ENCODE results near the gene NGDN. TPM values are rescaled to one million over a fixed set of nuclear protein-coding genes. Genes with fewer than 3 reads are reported as not detected.
"Not testable (repeated sequence)": the region's sequence is repeated elsewhere in the genome, so short reads cannot be mapped to it uniquely, and the experiment has no call there.

NGDN gene, protein sequence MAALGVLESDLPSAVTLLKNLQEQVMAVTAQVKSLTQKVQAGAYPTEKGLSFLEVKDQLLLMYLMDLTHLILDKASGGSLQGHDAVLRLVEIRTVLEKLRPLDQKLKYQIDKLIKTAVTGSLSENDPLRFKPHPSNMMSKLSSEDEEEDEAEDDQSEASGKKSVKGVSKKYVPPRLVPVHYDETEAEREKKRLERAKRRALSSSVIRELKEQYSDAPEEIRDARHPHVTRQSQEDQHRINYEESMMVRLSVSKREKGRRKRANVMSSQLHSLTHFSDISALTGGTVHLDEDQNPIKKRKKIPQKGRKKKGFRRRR
- 10 to 100 TPM; 30.8 to 34.5 TPM for total RNA-seq
- 10 to 100 TPM; 36.6 to 41.7 TPM for polyA plus RNA-seq
- long read RNA-seq, donor 1, transcript NGDN-202 (11 exons, 1,143 nt) = major isoform, 53 of 88 reads
- long read RNA-seq, donor 1, partial matches to known transcripts = 7 of 88 reads
- long read RNA-seq, donor 1, other reads (novel, unspliced or antisense) = 21 of 88 reads
- long read RNA-seq, donor 2, transcript NGDN-202 (11 exons, 1,143 nt) = major isoform, 23 of 33 reads
- long read RNA-seq, donor 2, partial matches to known transcripts = 4 of 33 reads
- long read RNA-seq, donor 2, other reads (novel, unspliced or antisense) = 5 of 33 reads

DNA sequence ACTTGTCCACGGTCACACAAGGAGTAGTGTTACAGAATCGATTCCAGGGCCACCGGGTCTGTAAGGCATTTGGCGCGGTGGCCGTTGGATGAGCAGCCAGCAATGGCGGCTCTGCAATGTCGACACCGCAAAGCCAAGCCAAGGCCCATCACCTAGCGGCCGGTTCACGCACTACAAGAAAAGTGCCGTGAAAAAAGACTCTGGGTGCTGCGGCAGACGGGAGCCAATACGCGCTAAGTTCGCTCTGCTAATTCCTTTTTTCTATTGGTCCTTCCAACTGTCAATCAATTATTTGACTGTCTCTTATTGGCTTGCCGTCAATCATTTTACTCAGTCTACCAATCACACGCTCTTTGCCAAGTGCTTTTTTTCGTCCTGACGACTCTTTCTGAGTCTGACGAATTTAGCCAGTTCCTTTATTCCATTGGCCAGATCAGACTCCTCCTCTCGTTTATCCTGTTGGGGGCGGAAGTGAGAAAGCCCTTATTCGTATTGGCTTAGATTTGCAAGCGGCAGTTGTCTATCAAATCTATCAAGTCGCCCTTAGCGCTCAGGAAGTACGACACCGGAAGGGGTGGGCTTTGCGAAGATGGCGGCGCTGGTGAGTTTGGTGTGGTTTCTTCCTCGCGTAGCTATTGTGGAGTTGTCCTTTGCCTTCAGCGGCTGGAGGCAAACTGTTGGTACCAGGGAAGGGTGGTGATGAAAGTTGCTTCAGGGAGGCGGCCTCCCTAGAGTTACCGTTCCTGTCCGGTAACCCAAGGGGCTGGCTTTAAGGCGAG is at the start of gene NGDN:
Gene NGDN, plus strand, starts transcription at position 577 of the 779 bp plus-strand sequence. Its CDS starts 13 bp downstream, at position 590.
- H3K4me3 ChIP-seq (ENCODE audit: low read length in 2 of 2) = peak within 1 kb of the TSS; percentile 56 to 85
- ATAC-seq (ENCODE audit: low FRiP score) (peak; percentile 98), DNase-seq (peak; percentile 95 to 97)
- H3K9me3 ChIP-seq (ENCODE audit: control insufficient read depth, low read length) = no peaks in the 10 kb centered on the region
- no peaks in the 10 kb centered on the region for H3K4me1 ChIP-seq (ENCODE audit: control insufficient read depth in 1 of 2, insufficient read depth in 2 of 2, low read length in 2 of 2)
- peaks cover 0 to 4% of the 10 kb centered on the region in 2 donors for H3K36me3 ChIP-seq (ENCODE audit: control insufficient read depth in 1 of 2, insufficient read depth in 2 of 2, low read length in 1 of 2)
- WGBS, 2 donors = 1% methylated on average over 41 of the region's 41 CpGs
- H3K27ac ChIP-seq (ENCODE audit: low read depth in 1 of 2, low read length in 2 of 2) = peak within 1 kb of the TSS in 1 of 2 donors; percentile 79
- no peaks in the 10 kb centered on the region for H3K27me3 ChIP-seq (ENCODE audit: control insufficient read depth in 1 of 2, insufficient read depth in 2 of 2, low read length in 1 of 2)
- intact Hi-C loops (cut with DNase I) = loop anchor here in 1 of 2 donors (2.0 to 10.0 kb wide), 3 partner anchors 87 to 147 kb away; partner anchors contain the start of genes PABPN1, SLC22A17 and THTPA

DNA sequence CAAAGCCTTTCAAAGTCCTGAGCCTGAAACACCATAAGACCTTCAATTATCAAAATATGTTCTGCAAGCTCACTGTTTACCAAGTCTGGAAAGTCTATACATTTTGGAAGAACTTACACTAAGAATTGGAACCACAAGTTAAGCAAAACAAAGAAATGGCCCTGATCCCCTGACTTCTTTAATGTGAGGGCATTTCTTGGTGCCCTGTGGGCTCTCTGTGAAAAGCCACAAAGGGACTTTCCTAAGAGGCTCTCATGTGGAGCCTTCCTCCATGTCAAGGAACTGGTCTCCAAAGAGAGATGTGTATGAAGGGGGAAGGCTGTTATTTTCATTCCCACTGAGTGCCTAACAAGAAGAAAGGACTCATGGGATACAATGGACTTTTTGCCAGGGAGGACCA is 47.9 kb upstream of the NGDN start:
- intact Hi-C loops (cut with DNase I) = no loop called here

DNA sequence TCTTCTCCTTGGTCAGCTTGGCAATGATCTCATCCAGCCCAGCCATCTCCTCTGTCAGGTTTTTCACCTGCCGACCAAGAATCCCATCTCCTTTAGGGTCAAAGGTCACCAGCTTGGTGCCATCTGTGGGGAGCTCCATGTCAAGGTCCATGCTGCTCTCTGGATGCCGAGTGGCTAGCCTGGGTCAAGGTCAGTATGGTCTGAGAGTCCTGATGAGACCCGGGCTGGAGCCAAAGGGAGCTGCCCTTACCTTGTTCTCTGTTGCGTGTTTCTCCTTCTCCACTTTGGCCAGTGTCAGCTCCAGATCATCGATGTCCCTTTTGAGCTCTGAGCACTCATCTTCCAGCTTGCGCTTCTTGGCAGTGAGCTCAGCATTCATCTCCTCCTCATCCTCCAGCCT is 45.8 kb upstream of the NGDN start:
- H3K36me3 ChIP-seq (ENCODE audit: control insufficient read depth in 1 of 2, insufficient read depth in 2 of 2, low read length in 1 of 2) = no peaks in the 10 kb centered on the region
- H3K27ac ChIP-seq (ENCODE audit: low read depth in 1 of 2, low read length in 2 of 2) = no peak overlapping the region

More for the DNA sequence above, 47.9 kb upstream of the NGDN start:
- Histone ChIP-seq H3K9me3 (ENCODE audit: control insufficient read depth, low read length) (no peaks in the 10 kb centered on the region), H3K4me3 (ENCODE audit: low read length in 2 of 2) (no peak overlapping the region), H3K27me3 (ENCODE audit: control insufficient read depth in 1 of 2, insufficient read depth in 2 of 2, low read length in 1 of 2) (no peaks in the 10 kb centered on the region), H3K4me1 (ENCODE audit: control insufficient read depth in 1 of 2, insufficient read depth in 2 of 2, low read length in 2 of 2) (no peaks in the 10 kb centered on the region), H3K27ac (ENCODE audit: low read depth in 1 of 2, low read length in 2 of 2) (no peak overlapping the region), H3K36me3 (ENCODE audit: control insufficient read depth in 1 of 2, insufficient read depth in 2 of 2, low read length in 1 of 2) (no peaks in the 10 kb centered on the region)
- ATAC-seq (ENCODE audit: low FRiP score) (no peak), DNase-seq (no peak)

DNA sequence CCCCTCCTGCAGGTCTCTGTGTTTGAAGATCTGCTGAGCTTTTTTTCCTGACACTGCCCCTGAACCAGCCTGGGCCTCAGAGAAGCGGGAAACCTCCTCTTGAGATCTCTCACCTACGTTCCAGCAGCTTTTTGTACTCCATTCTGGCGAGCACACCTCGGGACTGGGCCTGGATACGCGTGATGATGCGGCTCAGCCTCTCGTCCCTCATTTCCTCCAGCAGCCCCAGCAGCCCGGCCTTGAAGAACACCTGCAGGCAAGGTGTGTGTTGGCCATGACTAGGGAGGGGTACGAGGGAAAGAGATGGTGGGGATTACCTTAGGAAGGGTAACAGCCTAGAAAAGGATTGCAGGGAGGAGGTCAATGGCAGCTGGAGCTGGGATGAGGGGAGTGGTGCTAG is 44.3 kb upstream of the NGDN start:
- no peaks in the 10 kb centered on the region for H3K9me3 ChIP-seq (ENCODE audit: control insufficient read depth, low read length)
- no peak overlapping the region for H3K4me3 ChIP-seq (ENCODE audit: low read length in 2 of 2)
- no peak overlapping the region for H3K27ac ChIP-seq (ENCODE audit: low read depth in 1 of 2, low read length in 2 of 2)
- no peaks in the 10 kb centered on the region for H3K36me3 ChIP-seq (ENCODE audit: control insufficient read depth in 1 of 2, insufficient read depth in 2 of 2, low read length in 1 of 2)
- DNase-seq = peak in 1 of 2 donors; percentile 59
- H3K27me3 ChIP-seq (ENCODE audit: control insufficient read depth in 1 of 2, insufficient read depth in 2 of 2, low read length in 1 of 2) = no peaks in the 10 kb centered on the region
- WGBS, 2 donors = 79 to 83% methylated on average over 10 of the region's 10 CpGs
- H3K4me1 ChIP-seq (ENCODE audit: control insufficient read depth in 1 of 2, insufficient read depth in 2 of 2, low read length in 2 of 2) = no peaks in the 10 kb centered on the region
- no peak for ATAC-seq (ENCODE audit: low FRiP score)
- intact Hi-C loops (cut with DNase I) = no loop called here

More for the DNA sequence above, 45.8 kb upstream of the NGDN start:
- H3K27me3 ChIP-seq (ENCODE audit: control insufficient read depth in 1 of 2, insufficient read depth in 2 of 2, low read length in 1 of 2) = no peaks in the 10 kb centered on the region
- H3K4me3 ChIP-seq (ENCODE audit: low read length in 2 of 2) = no peak overlapping the region
- intact Hi-C loops (cut with DNase I) = no loop called here
- ATAC-seq (ENCODE audit: low FRiP score) = no peak
- H3K9me3 ChIP-seq (ENCODE audit: control insufficient read depth, low read length) = no peaks in the 10 kb centered on the region
- WGBS, 2 donors = 86 to 87% methylated on average over 6 of the region's 6 CpGs
- no peaks in the 10 kb centered on the region for H3K4me1 ChIP-seq (ENCODE audit: control insufficient read depth in 1 of 2, insufficient read depth in 2 of 2, low read length in 2 of 2)
- DNase-seq = no peak

DNA sequence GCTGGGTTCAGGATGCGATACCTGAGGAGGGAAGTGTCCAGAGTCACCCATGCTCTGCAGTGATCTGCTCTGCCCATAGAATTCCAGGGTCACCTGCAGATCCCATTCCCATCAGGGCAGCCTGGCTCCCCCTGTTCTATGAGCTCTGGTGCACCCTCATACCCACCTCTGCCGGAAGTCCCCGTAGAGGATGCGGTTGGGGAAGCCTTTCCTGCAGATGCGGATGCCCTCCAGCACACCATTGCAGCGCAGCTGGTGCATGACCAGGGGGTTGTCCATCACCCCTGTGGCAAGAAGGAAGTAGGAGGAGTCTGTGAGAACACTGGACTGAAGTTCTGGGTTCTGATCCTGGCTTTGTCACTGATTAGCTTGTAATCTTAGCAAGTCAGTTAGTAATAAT is 43.7 kb upstream of the NGDN start:
- H3K9me3 ChIP-seq (ENCODE audit: control insufficient read depth, low read length); H3K27me3 ChIP-seq (ENCODE audit: control insufficient read depth in 1 of 2, insufficient read depth in 2 of 2, low read length in 1 of 2); H3K27ac ChIP-seq (ENCODE audit: low read depth in 1 of 2, low read length in 2 of 2); ATAC-seq (ENCODE audit: low FRiP score); H3K4me3 ChIP-seq (ENCODE audit: low read length in 2 of 2); H3K4me1 ChIP-seq (ENCODE audit: control insufficient read depth in 1 of 2, insufficient read depth in 2 of 2, low read length in 2 of 2); intact Hi-C loops (cut with DNase I); H3K36me3 ChIP-seq (ENCODE audit: control insufficient read depth in 1 of 2, insufficient read depth in 2 of 2, low read length in 1 of 2): not testable (repeated sequence)
- WGBS, 2 donors = 87 to 88% methylated on average over 6 of the region's 6 CpGs
- DNase-seq = peak in 1 of 2 donors; percentile 21

DNA sequence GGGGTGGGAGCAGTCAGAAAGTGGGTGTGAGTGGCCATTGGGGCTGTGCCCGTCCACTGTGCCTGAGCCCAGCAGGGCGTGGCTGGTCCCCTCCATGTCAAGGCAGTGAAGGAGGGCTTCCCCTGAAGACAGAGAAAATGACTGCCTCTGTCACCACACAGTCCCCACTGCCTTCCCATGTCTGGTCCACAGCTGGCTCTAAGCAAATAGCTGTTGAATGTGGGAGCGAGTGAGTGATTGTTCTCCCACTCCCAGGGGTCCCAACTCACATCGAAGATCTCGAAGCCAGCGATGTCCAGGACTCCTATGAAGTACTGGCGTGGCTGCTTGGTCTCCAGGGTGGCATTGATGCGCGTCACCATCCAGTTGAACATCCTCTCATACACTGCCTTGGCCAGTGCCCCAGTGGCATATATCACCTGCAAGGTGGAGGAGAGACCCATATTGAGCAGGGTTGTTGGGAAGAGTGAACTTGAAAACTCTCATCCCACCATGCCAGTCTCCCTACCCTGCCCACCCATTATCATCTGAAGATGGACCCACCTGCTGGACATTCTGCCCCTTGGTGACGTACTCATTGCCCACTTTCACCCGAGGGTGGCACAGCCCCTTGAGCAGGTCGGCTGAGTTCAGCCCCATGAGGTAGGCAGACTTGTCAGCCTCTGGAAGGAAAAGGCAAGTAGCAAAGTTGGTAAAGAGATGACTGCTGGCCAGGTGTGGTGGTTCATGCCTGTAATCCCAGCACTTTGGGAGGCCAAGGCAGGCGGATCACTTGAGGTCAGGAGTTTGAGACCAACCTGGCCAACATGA is 40.6 kb upstream of the NGDN start:
- Histone ChIP-seq H3K27ac (ENCODE audit: low read depth in 1 of 2, low read length in 2 of 2) (no peak overlapping the region), H3K4me3 (ENCODE audit: low read length in 2 of 2) (no peak overlapping the region), H3K9me3 (ENCODE audit: control insufficient read depth, low read length) (no peaks in the 10 kb centered on the region), H3K36me3 (ENCODE audit: control insufficient read depth in 1 of 2, insufficient read depth in 2 of 2, low read length in 1 of 2) (no peaks in the 10 kb centered on the region), H3K27me3 (ENCODE audit: control insufficient read depth in 1 of 2, insufficient read depth in 2 of 2, low read length in 1 of 2) (no peaks in the 10 kb centered on the region), H3K4me1 (ENCODE audit: control insufficient read depth in 1 of 2, insufficient read depth in 2 of 2, low read length in 2 of 2) (no peaks in the 10 kb centered on the region)
- ATAC-seq (ENCODE audit: low FRiP score) = no peak
- DNase-seq = peak in 1 of 2 donors; percentile 37
- intact Hi-C loops (cut with DNase I) = no loop called here
- WGBS, 2 donors = 84 to 87% methylated on average over 13 of the region's 13 CpGs

DNA sequence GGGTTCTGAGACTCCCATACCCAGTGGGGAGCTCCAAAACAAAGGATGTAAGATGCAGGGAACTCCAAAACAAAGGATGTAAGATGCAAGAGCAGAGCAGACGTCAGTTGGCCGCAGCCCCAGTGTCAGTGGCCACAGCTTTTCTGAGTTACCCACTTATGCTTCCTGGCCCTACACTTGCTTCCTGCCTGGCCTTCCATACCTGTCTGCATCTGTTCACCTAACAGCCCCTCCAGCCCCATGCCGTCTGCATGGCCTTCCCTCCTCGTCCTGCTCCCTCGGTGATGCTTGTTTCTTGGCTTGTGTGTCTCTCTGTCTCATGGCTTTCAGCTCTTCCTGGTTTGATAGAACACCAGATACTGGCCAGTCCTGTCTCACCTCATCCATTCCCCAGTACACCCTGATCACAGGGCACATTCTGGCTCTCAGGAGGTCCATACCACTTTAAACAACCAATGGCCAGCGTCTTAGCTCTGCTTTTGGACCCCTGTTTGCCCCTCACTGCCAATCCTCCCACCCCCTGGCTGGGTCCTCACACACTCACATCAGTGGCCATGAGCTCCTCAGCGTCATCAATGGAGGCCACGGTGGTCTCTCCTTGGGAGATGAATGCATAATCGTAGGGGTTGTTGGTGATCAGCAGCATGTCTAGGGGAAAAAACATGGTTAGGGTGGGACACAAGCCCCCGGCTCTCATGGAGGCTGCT is 39.3 kb upstream of the NGDN start:
- no peak for ATAC-seq (ENCODE audit: low FRiP score)
- Histone ChIP-seq H3K4me1 (ENCODE audit: control insufficient read depth in 1 of 2, insufficient read depth in 2 of 2, low read length in 2 of 2) (no peaks in the 10 kb centered on the region), H3K4me3 (ENCODE audit: low read length in 2 of 2) (no peak overlapping the region), H3K27me3 (ENCODE audit: control insufficient read depth in 1 of 2, insufficient read depth in 2 of 2, low read length in 1 of 2) (no peaks in the 10 kb centered on the region), H3K36me3 (ENCODE audit: control insufficient read depth in 1 of 2, insufficient read depth in 2 of 2, low read length in 1 of 2) (no peaks in the 10 kb centered on the region), H3K9me3 (ENCODE audit: control insufficient read depth, low read length) (no peaks in the 10 kb centered on the region), H3K27ac (ENCODE audit: low read depth in 1 of 2, low read length in 2 of 2) (no peak overlapping the region)
- WGBS, 2 donors = 79% methylated on average over 10 of the region's 10 CpGs
- peak in 1 of 2 donors; percentile 54 for DNase-seq
- intact Hi-C loops (cut with DNase I) = no loop called here

DNA sequence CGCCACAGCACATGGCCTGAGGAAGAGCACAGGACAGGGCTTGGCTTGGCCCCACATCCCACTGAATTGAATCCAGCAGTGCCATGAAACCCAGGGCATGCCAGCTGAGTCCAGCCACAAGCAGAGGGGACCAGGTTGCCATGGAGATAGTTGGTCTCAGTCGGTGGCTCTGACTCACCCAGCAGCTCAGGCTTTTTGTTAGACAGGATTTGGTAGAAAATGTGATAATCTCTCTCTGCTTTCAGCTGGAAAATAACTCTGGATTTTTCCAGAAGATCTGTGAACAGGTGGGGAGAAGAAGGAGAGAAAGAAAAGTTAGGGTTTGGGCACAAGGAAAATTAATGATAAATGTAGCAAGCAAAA is 38.8 kb upstream of the NGDN start:
- DNase-seq (no peak), ATAC-seq (ENCODE audit: low FRiP score) (no peak)
- intact Hi-C loops (cut with DNase I) = no loop called here
- no peaks in the 10 kb centered on the region for H3K4me1 ChIP-seq (ENCODE audit: control insufficient read depth in 1 of 2, insufficient read depth in 2 of 2, low read length in 2 of 2)
- H3K27me3 ChIP-seq (ENCODE audit: control insufficient read depth in 1 of 2, insufficient read depth in 2 of 2, low read length in 1 of 2) = no peaks in the 10 kb centered on the region
- no peaks in the 10 kb centered on the region for H3K9me3 ChIP-seq (ENCODE audit: control insufficient read depth, low read length)
- no peak overlapping the region for H3K4me3 ChIP-seq (ENCODE audit: low read length in 2 of 2)
- H3K27ac ChIP-seq (ENCODE audit: low read depth in 1 of 2, low read length in 2 of 2) = no peak overlapping the region
- H3K36me3 ChIP-seq (ENCODE audit: control insufficient read depth in 1 of 2, insufficient read depth in 2 of 2, low read length in 1 of 2) = no peaks in the 10 kb centered on the region
- 23 to 38% methylated on average over 2 of the region's 2 CpGs for WGBS, 2 donors

Data from aorta (tissue), 5 donors.